NCI-H345 treated with DMSO at 0.1 percent for 48 hours (cell line): Measurements from ENCODE around the gene ERVMER34-1.

ENCODE experiments used
- DNase-seq: peaks from one replicate; lab custom pipeline; 2025; ENCODE audit not compliant: unreplicated experiment; lab: John Stamatoyannopoulos, UW

The ERVMER34-1 gene, protein sequence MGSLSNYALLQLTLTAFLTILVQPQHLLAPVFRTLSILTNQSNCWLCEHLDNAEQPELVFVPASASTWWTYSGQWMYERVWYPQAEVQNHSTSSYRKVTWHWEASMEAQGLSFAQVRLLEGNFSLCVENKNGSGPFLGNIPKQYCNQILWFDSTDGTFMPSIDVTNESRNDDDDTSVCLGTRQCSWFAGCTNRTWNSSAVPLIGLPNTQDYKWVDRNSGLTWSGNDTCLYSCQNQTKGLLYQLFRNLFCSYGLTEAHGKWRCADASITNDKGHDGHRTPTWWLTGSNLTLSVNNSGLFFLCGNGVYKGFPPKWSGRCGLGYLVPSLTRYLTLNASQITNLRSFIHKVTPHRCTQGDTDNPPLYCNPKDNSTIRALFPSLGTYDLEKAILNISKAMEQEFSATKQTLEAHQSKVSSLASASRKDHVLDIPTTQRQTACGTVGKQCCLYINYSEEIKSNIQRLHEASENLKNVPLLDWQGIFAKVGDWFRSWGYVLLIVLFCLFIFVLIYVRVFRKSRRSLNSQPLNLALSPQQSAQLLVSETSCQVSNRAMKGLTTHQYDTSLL

DNA sequence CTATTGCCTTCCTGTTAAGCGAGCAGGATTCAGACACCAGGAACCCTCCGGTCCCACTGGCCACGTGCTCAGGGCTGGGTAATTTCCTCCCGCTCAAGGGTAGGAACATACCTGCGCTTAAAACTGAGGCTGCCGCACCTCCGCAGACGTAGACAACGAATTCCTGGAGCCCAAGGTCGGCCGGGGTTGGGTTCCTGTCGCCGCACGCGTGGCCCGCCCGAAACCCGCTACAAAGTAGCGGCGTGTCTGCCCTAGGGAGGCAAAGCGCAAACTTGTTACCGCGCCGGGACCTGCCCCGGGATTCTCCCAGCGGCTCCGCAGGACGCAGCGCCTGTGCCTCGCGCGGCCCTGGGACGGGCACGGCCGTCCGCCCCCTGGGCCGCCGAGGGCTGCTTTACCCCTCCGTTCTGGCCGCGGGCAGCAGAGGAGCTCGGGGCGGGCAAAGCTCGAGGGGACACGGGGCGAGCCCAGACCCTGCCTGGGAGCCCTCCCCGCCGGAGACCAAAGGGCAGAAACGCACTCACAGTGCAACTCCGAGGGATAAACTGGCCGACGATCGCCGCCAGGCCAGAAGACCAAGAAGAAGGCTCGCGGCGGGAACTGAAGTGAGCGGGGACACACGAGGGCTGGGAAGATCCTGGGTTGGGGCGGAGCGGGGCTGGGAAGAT, at the start of gene ERVMER34-1:
Gene ERVMER34-1, minus strand, starts transcription at position 607 of the 668 bp plus-strand sequence. CDS start 5,905 bp downstream, outside the sequence.
- DNase-seq, result no peak

GRCh38 chr4:52799813-52800212, 48.6 kb upstream of the ERVMER34-1 start:
- DNase-seq, result no peak

GRCh38 chr4:52795533-52795932, 44.3 kb upstream of the ERVMER34-1 start:
- no peak for DNase-seq

DNA sequence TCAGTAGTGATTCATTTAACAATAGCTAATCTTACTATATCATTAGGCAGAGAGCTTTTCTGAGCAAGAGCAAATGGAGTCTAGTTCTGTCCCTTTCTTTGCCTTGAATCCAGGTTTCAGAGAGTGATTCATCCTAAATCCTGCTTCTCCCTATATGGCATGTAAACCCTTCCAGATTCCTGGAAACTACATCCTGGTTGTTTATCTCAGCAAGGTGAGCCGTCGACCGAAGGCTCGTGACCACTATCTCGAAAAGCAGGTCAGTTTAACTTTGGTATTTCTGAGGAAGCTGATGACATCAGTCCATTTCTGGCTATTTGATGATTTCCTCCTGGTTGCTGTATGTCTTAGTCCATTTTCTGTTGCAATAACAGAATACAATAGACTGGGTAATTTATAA, 40.7 kb upstream of the ERVMER34-1 start:
- DNase-seq, result no peak

- DNase-seq, result no peak
Measured at GRCh38 chr4:52789774-52790173, 38.5 kb upstream of the ERVMER34-1 start.

GRCh38 chr4:52788806-52789205, 37.6 kb upstream of the ERVMER34-1 start:
- no peak for DNase-seq

DNA sequence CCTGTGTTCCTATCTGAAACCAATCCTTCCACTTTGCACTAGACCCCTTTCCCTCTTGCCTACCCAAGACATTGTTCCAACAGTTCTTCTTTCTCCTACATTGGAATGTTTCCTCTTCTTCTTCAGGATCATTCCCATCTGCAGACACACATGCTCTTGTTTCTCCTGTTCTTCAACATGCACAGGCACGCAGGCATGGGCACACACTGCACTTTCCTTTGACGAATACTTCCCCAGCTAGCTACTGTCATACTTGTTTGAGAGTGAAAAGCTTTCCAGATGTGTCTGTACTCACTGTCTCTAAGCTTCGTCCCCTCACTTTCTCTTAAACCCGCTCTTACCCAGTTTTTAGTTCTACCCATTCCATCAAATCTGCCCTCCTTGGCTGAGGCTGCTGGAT, 31.8 kb upstream of the ERVMER34-1 start:
- no peak for DNase-seq

DNA sequence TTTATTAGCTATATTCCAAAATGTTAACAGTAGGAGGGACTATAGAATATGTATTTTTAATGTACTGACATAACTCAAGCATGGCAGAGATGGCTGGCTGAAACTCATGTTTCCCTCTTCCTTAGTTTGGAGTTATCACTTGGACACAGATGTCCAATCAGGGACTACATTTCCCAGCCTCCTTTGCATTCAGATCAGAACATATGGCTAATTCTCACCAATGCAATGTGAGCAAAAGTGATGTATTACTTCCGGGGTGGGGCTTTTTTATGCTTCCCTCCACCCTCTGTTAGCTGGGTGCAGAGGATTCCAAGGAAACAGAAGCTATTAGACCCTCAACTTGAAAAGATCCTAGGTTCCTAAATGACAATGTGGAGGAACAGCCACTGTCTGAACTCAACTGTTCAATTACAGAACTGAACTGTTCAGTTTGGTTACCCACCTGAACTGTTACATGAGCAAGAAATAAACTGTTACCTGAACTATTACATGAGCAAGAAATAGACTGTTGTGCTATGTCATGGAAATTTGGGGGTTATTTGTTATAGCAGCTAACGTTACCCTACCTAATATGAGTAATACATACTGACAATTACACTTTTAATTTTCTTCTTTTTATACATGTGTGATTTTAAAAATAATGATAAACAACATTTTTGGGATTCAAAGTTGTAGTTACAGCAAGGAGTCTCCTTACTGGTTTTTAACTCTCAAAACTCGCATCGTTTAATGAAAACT, 29.6 kb upstream of the ERVMER34-1 start:
- DNase-seq, result no peak

DNA sequence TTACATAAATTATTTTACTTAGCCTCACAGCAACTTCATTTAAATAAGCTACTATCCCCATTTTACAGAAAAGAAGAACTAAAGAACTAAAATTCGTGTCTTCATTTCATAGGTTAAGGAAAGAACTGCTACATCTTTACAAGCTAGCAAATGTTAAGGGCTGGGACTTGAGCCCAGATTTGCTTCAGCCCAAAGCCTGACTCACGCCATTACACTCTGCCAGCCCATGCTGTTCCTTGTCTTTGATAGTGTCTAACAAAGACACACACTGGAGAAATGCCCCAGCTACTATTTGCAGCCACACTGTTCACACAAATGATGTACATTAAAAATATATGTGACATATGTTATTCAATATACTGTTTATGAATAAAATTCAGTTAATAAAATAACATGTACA, 29.0 kb upstream of the ERVMER34-1 start:
- DNase-seq, result no peak

DNA sequence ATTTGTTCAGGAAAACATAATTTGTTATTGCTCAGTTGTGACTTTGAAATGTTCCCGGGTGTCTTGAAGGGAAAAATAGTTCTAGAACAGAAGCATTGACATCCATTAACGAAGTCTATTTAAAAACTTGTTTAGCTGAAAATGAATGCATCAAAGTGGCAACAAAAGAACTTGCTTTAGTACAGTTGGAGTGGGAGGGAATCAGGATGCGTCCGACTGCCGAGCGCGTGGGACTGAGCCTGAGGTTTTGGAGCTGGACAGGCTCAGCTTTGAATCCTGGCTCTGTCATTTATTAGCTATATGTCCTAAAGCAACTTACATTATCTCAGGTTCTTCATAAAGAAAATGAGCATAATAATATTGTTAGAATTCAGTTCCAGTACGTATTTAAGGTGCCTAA, 9.0 kb upstream of the ERVMER34-1 start:
- DNase-seq, result no peak

GRCh38 chr4:52755426-52755825, 4.2 kb upstream of the ERVMER34-1 start:
- DNase-seq, result no peak

DNA sequence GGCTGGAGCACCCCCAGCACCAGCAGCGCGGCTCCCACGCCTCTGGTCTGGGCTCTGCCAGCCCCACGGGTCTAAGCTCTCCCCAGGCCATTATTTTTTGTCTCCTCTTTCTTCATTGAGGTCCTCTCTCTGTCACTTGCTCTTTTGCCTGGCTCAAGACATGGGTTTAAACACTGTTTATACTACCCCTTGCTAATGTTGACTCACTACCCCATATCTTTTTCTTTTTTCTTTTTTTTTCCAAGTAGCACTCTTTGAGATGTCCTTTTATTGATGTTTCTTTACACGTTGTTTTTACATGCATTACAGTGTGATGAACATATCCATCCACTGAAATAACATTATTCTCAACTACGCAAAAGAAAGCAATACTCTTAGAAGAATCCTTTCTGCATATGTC, 1.7 kb upstream of the ERVMER34-1 start:
- DNase-seq, result no peak

DNA sequence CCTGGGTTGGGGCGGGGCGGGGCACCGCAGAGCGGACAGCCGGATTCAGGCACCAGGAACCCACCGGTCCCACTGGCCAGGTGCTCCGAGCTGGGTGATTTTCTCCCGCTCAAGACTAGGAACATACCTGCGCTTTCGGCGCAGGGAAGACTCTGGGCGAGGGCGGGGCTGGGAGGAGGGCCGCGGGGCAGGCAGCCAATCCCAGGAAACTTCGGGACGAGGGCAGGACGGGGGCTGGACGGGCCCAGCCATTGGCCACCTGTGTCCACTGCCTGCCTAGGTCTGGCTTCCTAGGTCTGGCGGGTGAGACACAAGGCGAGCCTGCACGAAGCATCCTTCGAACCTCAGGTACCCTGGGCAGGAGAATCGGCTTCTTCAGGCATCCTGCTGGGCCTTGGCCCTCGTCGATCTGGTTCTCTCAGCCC, 274 bp upstream of the ERVMER34-1 start:
- DNase-seq, result no peak

GRCh38 chr4:52750213-52750612, 1.0 kb downstream of the ERVMER34-1 start:
- DNase-seq, result no peak

DNA sequence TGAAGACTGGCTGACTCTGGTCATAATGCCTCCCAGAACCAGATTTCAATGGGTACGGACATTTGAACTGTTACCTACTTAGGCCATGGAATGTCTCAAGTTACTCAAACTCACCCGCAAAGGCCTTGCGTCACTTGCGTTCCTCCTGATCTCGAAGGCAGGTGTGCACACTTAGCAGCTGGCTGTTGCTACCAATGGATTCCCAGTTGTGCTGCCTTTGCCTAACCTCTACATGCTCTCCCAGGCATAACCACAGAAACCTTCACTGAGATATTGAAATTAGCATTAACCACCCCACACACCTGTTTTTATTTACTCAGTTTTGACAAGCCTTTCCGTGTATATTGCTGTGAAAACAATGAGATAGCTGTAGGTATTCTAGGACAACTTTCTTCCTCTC, 2.8 kb downstream of the ERVMER34-1 start:
- no peak for DNase-seq

DNA sequence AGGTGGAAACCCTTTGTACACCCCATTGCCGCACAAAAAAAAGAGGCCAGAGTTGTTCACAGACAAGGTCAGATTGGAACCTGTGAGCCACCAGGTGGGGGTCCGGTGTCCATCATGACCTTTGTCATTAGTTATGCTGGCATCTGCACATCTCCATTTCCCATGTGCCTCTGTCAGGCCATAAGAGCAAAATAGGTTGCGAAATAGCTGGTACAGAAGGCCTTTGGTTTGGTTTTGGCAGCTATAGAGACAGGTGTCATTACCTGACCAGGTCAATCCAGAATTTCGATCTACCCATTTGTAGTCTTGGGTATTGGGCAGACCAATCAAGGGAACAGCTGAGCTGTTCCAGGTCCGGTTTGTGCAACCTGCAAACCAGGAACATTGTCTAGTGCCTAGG, 6.6 kb downstream of the ERVMER34-1 start:
- DNase-seq, result no peak

GRCh38 chr4:52743444-52744019, 7.7 kb downstream of the ERVMER34-1 start:
- no peak for DNase-seq

DNA sequence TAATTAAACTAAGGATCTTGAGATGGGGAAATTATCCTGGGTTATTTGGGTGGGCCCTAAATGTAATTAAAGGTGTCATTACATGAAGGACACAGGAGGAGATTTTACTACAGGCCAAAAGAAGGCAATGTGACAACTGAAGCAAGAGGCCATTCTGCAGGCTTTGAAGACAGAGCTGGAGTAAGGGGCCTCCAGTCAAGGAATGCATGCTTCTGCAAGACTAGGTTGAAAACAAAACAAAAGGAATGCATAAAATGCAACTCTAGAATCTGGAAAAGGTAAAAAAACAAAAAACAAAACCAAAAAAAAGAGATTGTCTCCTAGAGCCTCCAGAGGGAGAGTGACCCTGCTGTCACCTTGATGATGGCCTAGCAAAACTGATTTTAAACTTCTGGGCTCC, 21.6 kb downstream of the ERVMER34-1 start:
- no peak for DNase-seq

- no peak for DNase-seq
Measured at GRCh38 chr4:52728691-52729240, 22.5 kb downstream of the ERVMER34-1 start.

DNA sequence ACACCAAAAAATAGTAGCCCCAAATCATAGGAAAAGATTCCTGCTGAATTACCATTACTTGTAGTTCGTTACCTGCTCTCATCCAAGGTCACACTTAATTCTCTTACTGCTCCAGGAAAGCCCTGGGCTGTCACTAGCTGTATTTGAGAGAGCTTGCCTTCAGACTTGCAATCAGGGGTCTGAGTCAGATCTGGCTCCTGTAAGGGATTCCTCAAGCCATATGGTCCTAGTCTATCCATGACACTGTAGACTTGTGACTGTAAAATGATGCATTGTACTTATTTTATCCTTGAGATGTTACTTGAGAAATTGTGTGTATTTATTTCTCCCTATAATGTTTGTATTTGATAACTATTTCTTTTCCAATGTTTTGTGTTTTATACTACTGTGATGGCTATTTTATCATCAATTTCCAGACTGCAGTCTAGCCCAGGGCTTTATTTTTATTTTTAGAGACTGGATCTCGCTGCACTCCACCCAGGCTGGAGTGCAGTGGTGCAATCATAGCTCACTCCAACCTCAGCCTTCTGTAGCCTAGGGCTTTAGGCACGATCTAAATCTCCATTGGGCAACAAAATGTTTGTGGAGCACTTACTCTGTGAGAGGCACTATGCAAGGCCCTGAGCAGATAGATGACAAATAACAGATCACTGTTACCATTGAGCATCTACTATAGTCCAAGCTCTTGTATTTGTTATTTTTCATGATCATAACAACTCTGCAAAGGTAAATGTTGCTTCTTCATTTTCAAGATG, 24.2 kb downstream of the ERVMER34-1 start:
- DNase-seq, result no peak
